Measurements from ENCODE around the gene UFD1. TPM values are rescaled to one million over a fixed set of nuclear protein-coding genes. Genes with fewer than 3 reads are reported as not detected.
A peak's percentile ranks its signal among the peaks of the same experiment; 100 is the strongest.

UFD1 gene
- total and polyA plus RNA-seq, 2 of the 13 experiments (the other 11 are each of a cell fraction or from before 2014, with no cell fraction given) = 47.9 to 51.1 TPM

GRCh38 chr22:19432133-19432851 lies 46.7 kb downstream of the UFD1 start, which contains the start of gene MRPL40 (continued):
- peak; percentile 88 for TF ChIP-seq U2AF1 (optimal IDR thresholded peaks at IDR 0.05; ENCODE audit: low read depth, low read length)
- TF ChIP-seq KLF15 (CRISPR knock-in tag; IDR thresholded peaks at IDR 0.05; ENCODE audit: borderline replicate concordance) = peak; percentile 92; the same call in 1 of the 2 replicates
- peak; percentile 79 for TF ChIP-seq ZNF33B (CRISPR knock-in tag; IDR thresholded peaks at IDR 0.05)
- TF ChIP-seq PHF20 (CRISPR knock-in tag; IDR thresholded peaks at IDR 0.05) = peak; percentile 96
- TF ChIP-seq SIN3A (IDR thresholded peaks at IDR 0.05; ENCODE audit: borderline replicate concordance, low read depth, low read length) = peak; percentile 84; the same call in 1 of the 2 replicates
- TF ChIP-seq ZBTB21 (CRISPR knock-in tag; IDR thresholded peaks at IDR 0.05) = peak; percentile 51; the same call in 1 of the 2 replicates
- peak; percentile 70 for TF ChIP-seq ZNF629 (CRISPR knock-in tag; conservative IDR thresholded peaks at IDR 0.05)
- no peak for TF ChIP-seq CHD4 (IDR thresholded peaks at IDR 0.05; ENCODE audit: borderline replicate concordance, low read length)
- no peak for TF ChIP-seq ZNF549 (CRISPR knock-in tag; IDR thresholded peaks at IDR 0.05)
- peak; percentile 49; the same call in 1 of the 2 replicates for TF ChIP-seq ATF5 (CRISPR knock-in tag; IDR thresholded peaks at IDR 0.05; ENCODE audit: low read depth)
- TF ChIP-seq ZNF646 (CRISPR knock-in tag; IDR thresholded peaks at IDR 0.05) = no peak
- TF ChIP-seq RNF2 (conservative IDR thresholded peaks at IDR 0.05; ENCODE audit: low read depth) = peak; percentile 79
- no peak for TF ChIP-seq ATF1 (CRISPR knock-in tag; IDR thresholded peaks at IDR 0.05)
- TF ChIP-seq HNRNPK (IDR thresholded peaks at IDR 0.05; ENCODE audit: low read depth, low read length, poor library complexity, severe bottlenecking) = peak; percentile 94
- 0 out of 2 replicates have a peak, but pooled peaks have one; percentile 44 for TF ChIP-seq ZNF7 (CRISPR knock-in tag; IDR thresholded peaks at IDR 0.05)
- TF ChIP-seq SOX5 (CRISPR knock-in tag; IDR thresholded peaks at IDR 0.05; ENCODE audit: borderline replicate concordance) = peak; percentile 73
- no peak for TF ChIP-seq ATF7 (IDR thresholded peaks at IDR 0.05)
- TF ChIP-seq ATF7 (CRISPR knock-in tag; IDR thresholded peaks at IDR 0.05) = peak; percentile 30; the same call in 1 of the 2 replicates
- TF ChIP-seq YEATS4 (CRISPR knock-in tag; IDR thresholded peaks at IDR 0.05; ENCODE audit: borderline replicate concordance) = peak; percentile 99
- TF ChIP-seq ZNF614 (CRISPR knock-in tag; IDR thresholded peaks at IDR 0.05; ENCODE audit: borderline replicate concordance) = peak; percentile 99
- peak; percentile 81 for TF ChIP-seq CCAR2 (optimal IDR thresholded peaks at IDR 0.05; ENCODE audit: low read depth, low read length)
- TF ChIP-seq ZNF781 (CRISPR knock-in tag; IDR thresholded peaks at IDR 0.05; ENCODE audit: borderline replicate concordance, not compliant biosample characterization) = no peak
- peak; percentile 77 for TF ChIP-seq IRX3 (CRISPR knock-in tag; IDR thresholded peaks at IDR 0.05; ENCODE audit: borderline replicate concordance, low read depth)

Measured in HepG2 (cell line).